Measurements from ENCODE around the gene CNKSR3.

CNKSR3 gene

GRCh38 chr6:154356690-154357089 is 153.8 kb downstream of the CNKSR3 start, which contains the start of gene IPCEF1:
IPCEF1 (minus strand) TSS chr6:154356803; CDS start chr6:154265947, 90,856 bp downstream.
- in situ Hi-C loops (cut with MboI; ENCODE audit: low sequenced_read_pairs), result no loop called here

DNA sequence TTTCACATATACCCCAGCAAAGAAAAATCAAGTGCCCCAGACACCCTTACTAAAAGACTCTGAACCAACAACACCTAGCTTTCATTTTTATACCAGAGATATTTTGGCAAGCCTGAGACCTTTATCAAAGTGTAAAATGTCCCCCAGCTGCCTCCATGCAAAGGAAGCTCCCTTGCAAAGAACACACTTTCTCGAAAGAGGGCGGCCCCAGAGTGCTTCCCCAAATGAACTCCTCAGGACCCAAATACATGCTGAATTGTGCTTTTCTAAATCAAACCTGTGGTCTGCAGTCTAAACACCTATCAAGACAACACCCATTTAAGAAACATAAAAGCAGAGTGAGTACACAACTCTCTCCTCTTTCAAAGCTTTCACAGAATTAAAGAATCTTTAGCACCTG is 154.4 kb downstream of the CNKSR3 start:
- in situ Hi-C loops (cut with MboI; ENCODE audit: low sequenced_read_pairs), result no loop called here

GRCh38 chr6:154354265-154354777 is 156.2 kb downstream of the CNKSR3 start:
- in situ Hi-C loops (cut with MboI; ENCODE audit: low sequenced_read_pairs), result no loop called here

GRCh38 chr6:154353626-154354025 is 156.9 kb downstream of the CNKSR3 start:
- in situ Hi-C loops (cut with MboI; ENCODE audit: low sequenced_read_pairs), result no loop called here

DNA sequence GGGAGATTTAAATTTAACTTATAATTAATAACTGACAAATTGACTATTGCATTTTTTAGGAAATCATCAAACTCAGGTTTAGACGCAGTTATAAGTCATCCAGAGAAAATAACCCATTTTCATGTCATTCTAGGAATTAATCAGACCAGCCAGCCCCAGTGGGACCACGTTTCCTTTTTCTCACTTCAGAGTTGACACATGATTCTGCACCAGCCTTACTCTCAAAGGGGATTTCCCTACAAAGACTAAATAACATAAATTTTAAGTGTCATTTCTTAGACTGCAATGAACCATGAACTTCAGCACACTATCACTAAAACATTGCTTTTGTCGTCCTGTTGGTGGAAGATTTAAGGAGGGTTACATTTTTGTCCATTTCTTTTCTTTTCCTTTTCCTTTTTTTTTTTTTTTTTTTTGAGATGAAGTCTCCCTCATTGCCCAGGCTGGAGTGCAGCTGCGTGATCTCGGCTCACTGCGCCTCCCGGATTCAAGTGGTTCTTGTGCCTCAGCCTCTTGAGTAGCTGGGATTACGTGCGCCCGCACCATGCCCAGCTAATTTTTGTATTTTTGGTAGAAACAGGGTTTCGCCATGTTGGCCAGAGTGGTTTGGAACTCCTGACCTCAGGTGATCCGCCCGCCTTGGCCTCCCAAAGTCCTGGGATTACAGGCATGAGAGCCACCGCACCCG is 157.4 kb downstream of the CNKSR3 start:
- in situ Hi-C loops (cut with MboI; ENCODE audit: low sequenced_read_pairs), result no loop called here

GRCh38 chr6:154350293-154350692 is 160.2 kb downstream of the CNKSR3 start:
- in situ Hi-C loops (cut with MboI; ENCODE audit: low sequenced_read_pairs), result no loop called here

- in situ Hi-C loops (cut with MboI; ENCODE audit: low sequenced_read_pairs), result no loop called here
These were observed 162.5 kb downstream of the CNKSR3 start for GRCh38 chr6:154347981-154348380.

DNA sequence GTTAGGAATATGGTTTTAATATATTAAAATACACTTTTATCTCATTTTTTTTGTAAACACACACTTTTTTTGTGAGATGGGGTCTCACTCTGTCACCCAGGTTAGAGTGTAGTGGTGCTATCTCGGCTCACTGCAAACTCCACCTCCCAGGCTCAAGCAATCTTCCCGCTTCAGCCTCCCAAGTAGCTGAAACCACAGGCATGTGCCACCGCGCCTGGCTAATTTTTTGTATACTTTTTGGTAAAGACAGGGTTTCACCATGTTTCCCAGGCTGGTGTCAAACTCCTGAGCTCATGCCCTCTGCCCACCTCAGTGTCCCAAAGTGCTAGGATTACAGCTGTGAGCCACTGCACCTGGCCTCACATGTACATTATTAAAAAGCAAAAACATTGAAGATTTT is 164.7 kb downstream of the CNKSR3 start:
- in situ Hi-C loops (cut with MboI; ENCODE audit: low sequenced_read_pairs), result no loop called here

DNA sequence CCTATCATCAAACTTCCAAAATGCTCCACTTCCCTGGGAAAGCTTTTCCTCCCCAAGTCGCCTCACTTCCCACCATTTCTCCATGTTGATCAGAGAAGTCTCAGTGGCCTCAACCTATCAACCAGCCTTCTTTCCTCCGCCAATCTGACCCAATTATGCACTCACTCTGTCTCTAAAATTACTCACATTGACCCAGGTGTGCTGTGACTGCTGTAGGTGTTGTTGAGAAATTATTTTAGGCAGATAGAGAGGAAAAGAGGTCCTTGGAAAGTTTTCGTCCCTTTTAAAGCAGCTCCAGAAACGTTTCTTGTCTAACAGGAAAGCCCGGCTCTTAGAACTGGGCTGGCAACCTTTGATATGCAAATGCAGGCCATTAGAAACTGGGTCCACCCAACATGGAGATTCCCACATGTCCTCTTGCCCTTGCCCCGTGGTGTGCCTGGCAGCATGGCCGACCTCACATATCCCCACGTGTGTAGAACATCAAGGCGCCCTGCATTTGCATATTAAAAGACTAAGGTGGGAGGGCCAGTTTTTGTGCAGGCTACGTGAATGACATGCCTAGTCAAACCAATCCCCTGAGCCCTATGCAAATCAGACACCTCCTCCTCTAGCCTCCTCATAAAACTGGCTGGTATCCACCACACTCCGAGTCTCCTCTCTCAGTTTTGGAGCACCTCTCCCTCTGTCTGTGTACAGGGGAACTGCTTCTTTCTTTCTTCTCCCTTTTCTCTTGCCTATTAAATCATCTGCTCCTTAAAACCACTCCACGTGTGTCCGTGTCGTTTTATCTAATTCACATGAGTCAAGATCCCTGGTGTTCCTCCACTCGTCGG is 166.8 kb downstream of the CNKSR3 start:
- in situ Hi-C loops (cut with MboI; ENCODE audit: low sequenced_read_pairs), result no loop called here

GRCh38 chr6:154341871-154342270 is 168.6 kb downstream of the CNKSR3 start:
- in situ Hi-C loops (cut with MboI; ENCODE audit: low sequenced_read_pairs), result no loop called here

- in situ Hi-C loops (cut with MboI; ENCODE audit: low sequenced_read_pairs), result no loop called here
These were observed 169.1 kb downstream of the CNKSR3 start for GRCh38 chr6:154341336-154341735.
